PC-3 (cell line): ENCODE data around the gene SFXN3. TPM values are rescaled to one million over a fixed set of nuclear protein-coding genes. Genes with fewer than 3 reads are reported as not detected.
A peak's percentile ranks its signal among the peaks of the same experiment; 100 is the strongest.

Source experiments
- ATAC-seq: fragments of 200-7000 bp; cut with Tn5 transposase; 2 replicates; pipeline ENCODE4 v1.9.1; 2020; ENCODE audit warnings: mild to moderate bottlenecking, moderate library complexity
- BruUV-seq: library from RNA; stranded (reverse); fragments of 400-500 nt; replicated peaks from 2 replicates; lab custom pipeline; 2021; lab: Mats Ljungman, UMichigan
- CTCF ChIA-PET: fragments of 300-600 bp; sonication (Branson Sonifier 250); formaldehyde crosslinking; loops from one replicate; lab custom pipeline; 2022; ENCODE audit warnings: antibody characterized with exemption; lab: Charles Lee
- POLR2A ChIA-PET: fragments of 300-600 bp; sonication (Branson Sonifier 250); formaldehyde crosslinking; loops from one replicate; lab custom pipeline; 2022; ENCODE audit warnings: antibody characterized with exemption; ENCODE audit not compliant: unreplicated experiment; lab: Charles Lee
- DNase-seq: peaks from one replicate; pipeline ENCODE4 v3.0.0-alpha.2; 2015
- H2AFZ ChIP-seq: fragments of 300-600 bp; sonication (generic); 2 replicates; pipeline ENCODE4 v1.6.0; 2016; ENCODE audit warnings: antibody characterized with exemption, low read length
- H3F3A ChIP-seq: fragments of 300-600 bp; sonication (generic); one replicate; pipeline ENCODE4 v1.6.0; 2017; ENCODE audit warnings: antibody characterized with exemption, low read length, control low read depth, mild to moderate bottlenecking; ENCODE audit not compliant: unreplicated experiment
- H3K27ac ChIP-seq: fragments of 300-600 bp; sonication (generic); 2 replicates; pipeline ENCODE4 v1.5.1; 2016; ENCODE audit warnings: mild to moderate bottlenecking, low read length
- H3K27me3 ChIP-seq: fragments of 300-600 bp; sonication (generic); 2 replicates; pipeline ENCODE4 v1.6.1; 2016; ENCODE audit warnings: low read length, mixed read lengths
- H3K36me3 ChIP-seq: fragments of 300-600 bp; sonication (generic); 2 replicates; pipeline ENCODE4 v1.6.1; 2016; ENCODE audit warnings: low read depth, mixed run types, low read length, mixed read lengths
- H3K4me1 ChIP-seq: fragments of 300-600 bp; sonication (generic); 2 replicates; pipeline ENCODE4 v1.5.1; 2016; ENCODE audit warnings: low read length; ENCODE audit not compliant: insufficient read depth
- H3K4me2 ChIP-seq: fragments of 300-600 bp; sonication (generic); 2 replicates; pipeline ENCODE4 v1.6.0; 2016; ENCODE audit warnings: low read length
- H3K4me3 ChIP-seq: fragments of 300-600 bp; sonication (generic); 2 replicates; pipeline ENCODE4 v1.5.1; 2016; ENCODE audit warnings: mild to moderate bottlenecking, low read length, mixed read lengths
- H3K79me2 ChIP-seq: fragments of 300-600 bp; sonication (generic); 2 replicates; pipeline ENCODE4 v1.6.1; 2017; ENCODE audit warnings: low read length, mixed read lengths
- H3K9ac ChIP-seq: fragments of 300-600 bp; sonication (generic); 2 replicates; pipeline ENCODE4 v1.6.0; 2016; ENCODE audit warnings: mild to moderate bottlenecking, low read length
- H3K9me2 ChIP-seq: fragments of 300-600 bp; sonication (generic); replicated peaks from 2 replicates; pipeline ENCODE4 v1.6.1; 2016; ENCODE audit warnings: mixed run types, low read length, mixed read lengths
- H3K9me3 ChIP-seq: fragments of 300-600 bp; sonication (generic); 2 replicates; pipeline ENCODE4 v1.6.1; 2016; ENCODE audit warnings: low read length, mixed read lengths
- H4K20me1 ChIP-seq: fragments of 300-600 bp; sonication (generic); 2 replicates; pipeline ENCODE4 v1.6.1; 2016; ENCODE audit warnings: low read length, mixed read lengths
- CTCF ChIP-seq: fragments of 300-600 bp; sonication (generic); conservative IDR thresholded peaks from 2 replicates; pipeline ENCODE4 v1.5.1; 2017; ENCODE audit warnings: antibody characterized with exemption, low read depth, mild to moderate bottlenecking, low read length
- EZH2 ChIP-seq: fragments of 300-600 bp; sonication (generic); IDR thresholded peaks from one replicate; pipeline ENCODE4 v1.6.1; 2017; ENCODE audit warnings: antibody characterized with exemption, mild to moderate bottlenecking, low read length; ENCODE audit not compliant: unreplicated experiment
- EZH2phosphoT487 ChIP-seq: fragments of 300-600 bp; sonication (generic); IDR thresholded peaks from 2 replicates; pipeline ENCODE4 v1.6.1; 2018; ENCODE audit warnings: mild to moderate bottlenecking, antibody characterized with exemption, low read length, borderline replicate concordance
- intact Hi-C: fragments of 100-400 bp; cut with micrococcal nuclease; formaldehyde crosslinking; loops from 2 replicates; pipeline ENCODE4 v1.9.0; 2023
- total RNA-seq: library from RNA; depleted of rRNA; stranded (reverse); fragments of >200 nt; gene quantifications from 2 replicates; pipeline ENCODE4 v1.2.3, GENCODE V29; 2014; rRNA removed

The SFXN3 gene
- total RNA-seq, 1 experiment from 2014 or later = 46.7 TPM

GRCh38 chr10:101089520-101090299, 58.7 kb downstream of the SFXN3 start:
- ATAC-seq = peak; percentile 44
- H3F3A ChIP-seq = peaks cover 6% of the 10 kb centered on the region
- H2AFZ ChIP-seq = no peak overlapping the region
- DNase-seq = peak; percentile 36
- intact Hi-C loops = no loop called here
- CTCF ChIA-PET = no interaction called here
- TF ChIP-seq CTCF = no peak
- no peak for TF ChIP-seq EZH2
- TF ChIP-seq EZH2phosphoT487 = no peak
- H3K4me1 ChIP-seq = peaks cover 46% of the 10 kb centered on the region
- H3K79me2 ChIP-seq = no peaks in the 10 kb centered on the region
- no peaks in the 10 kb centered on the region for H4K20me1 ChIP-seq
- no peak overlapping the region for H3K4me3 ChIP-seq
- POLR2A ChIA-PET = no interaction called here
- no peaks in the 10 kb centered on the region for H3K9me2 ChIP-seq
- H3K9me3 ChIP-seq = no peaks in the 10 kb centered on the region
- H3K27me3 ChIP-seq = no peaks in the 10 kb centered on the region
- H3K36me3 ChIP-seq = no peaks in the 10 kb centered on the region
- peak overlapping the region; percentile 44 for H3K4me2 ChIP-seq
- no peak overlapping the region for H3K9ac ChIP-seq
- BruUV-seq = no TSS peak
- H3K27ac ChIP-seq = no peak overlapping the region

GRCh38 chr10:101090597-101090996, 59.6 kb downstream of the SFXN3 start:
- TF ChIP-seq CTCF (no peak), EZH2 (no peak), EZH2phosphoT487 (no peak)
- DNase-seq = no peak
- H3K9me3 ChIP-seq = no peaks in the 10 kb centered on the region
- H3F3A ChIP-seq = peaks cover 6% of the 10 kb centered on the region
- no peak overlapping the region for H3K4me3 ChIP-seq
- ChIA-PET CTCF (no interaction called here), POLR2A (no interaction called here)
- no peaks in the 10 kb centered on the region for H4K20me1 ChIP-seq
- no peaks in the 10 kb centered on the region for H3K9me2 ChIP-seq
- no TSS peak for BruUV-seq
- intact Hi-C loops = no loop called here
- H3K79me2 ChIP-seq = no peaks in the 10 kb centered on the region
- H2AFZ ChIP-seq = no peak overlapping the region
- no peak overlapping the region for H3K4me2 ChIP-seq
- no peaks in the 10 kb centered on the region for H3K27me3 ChIP-seq
- no peak for ATAC-seq
- no peaks in the 10 kb centered on the region for H3K36me3 ChIP-seq
- no peak overlapping the region for H3K9ac ChIP-seq
- peaks cover 51% of the 10 kb centered on the region for H3K4me1 ChIP-seq
- H3K27ac ChIP-seq = no peak overlapping the region

Other genes starting within 250 kb of the SFXN3 start
- gene SLF2, start 118.3 kb upstream of the SFXN3 start, total RNA-seq = 18.5 and 19.5 TPM in 2 replicates
- 2.6 TPM in 2 replicates for gene SEMA4G, start 61.7 kb upstream of the SFXN3 start, total RNA-seq
- 81.0 and 90.5 TPM in 2 replicates for gene MRPL43, start 43.7 kb upstream of the SFXN3 start, total RNA-seq
- 7.5 and 8.0 TPM in 2 replicates for gene TWNK, start 43.7 kb upstream of the SFXN3 start, total RNA-seq
- gene LZTS2, start 31.4 kb upstream of the SFXN3 start, total RNA-seq = 58.3 and 67.2 TPM in 2 replicates
- gene PDZD7, start 105 bp upstream of the SFXN3 start, total RNA-seq = 2.5 and 2.8 TPM in 2 replicates
- 24.9 and 25.1 TPM in 2 replicates for gene KAZALD1, start 30.8 kb downstream of the SFXN3 start, total RNA-seq
- gene TLX1, start 100.1 kb downstream of the SFXN3 start, total RNA-seq = not detected in 2 replicates
- gene LBX1, start 198.2 kb downstream of the SFXN3 start, total RNA-seq = not detected in 2 replicates